ENCODE data around the gene PGM2.

DNA sequence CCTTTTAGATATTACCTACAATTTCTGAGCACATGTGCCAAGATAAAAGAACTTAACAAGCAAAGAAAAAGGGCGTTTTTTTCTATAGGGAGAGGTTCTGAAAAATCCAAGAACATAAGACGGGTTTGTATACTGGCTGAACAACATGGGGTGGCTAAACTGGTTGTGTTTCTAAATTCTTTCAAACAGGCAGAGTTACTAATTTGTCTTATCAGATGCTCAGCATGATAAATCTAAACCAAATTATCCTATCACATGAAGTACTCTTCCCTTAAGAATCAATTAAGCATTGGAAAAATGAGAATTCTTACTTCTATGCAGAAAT lies 45.4 kb upstream of the PGM2 start:
- TF ChIP-seq, protein P1, sequence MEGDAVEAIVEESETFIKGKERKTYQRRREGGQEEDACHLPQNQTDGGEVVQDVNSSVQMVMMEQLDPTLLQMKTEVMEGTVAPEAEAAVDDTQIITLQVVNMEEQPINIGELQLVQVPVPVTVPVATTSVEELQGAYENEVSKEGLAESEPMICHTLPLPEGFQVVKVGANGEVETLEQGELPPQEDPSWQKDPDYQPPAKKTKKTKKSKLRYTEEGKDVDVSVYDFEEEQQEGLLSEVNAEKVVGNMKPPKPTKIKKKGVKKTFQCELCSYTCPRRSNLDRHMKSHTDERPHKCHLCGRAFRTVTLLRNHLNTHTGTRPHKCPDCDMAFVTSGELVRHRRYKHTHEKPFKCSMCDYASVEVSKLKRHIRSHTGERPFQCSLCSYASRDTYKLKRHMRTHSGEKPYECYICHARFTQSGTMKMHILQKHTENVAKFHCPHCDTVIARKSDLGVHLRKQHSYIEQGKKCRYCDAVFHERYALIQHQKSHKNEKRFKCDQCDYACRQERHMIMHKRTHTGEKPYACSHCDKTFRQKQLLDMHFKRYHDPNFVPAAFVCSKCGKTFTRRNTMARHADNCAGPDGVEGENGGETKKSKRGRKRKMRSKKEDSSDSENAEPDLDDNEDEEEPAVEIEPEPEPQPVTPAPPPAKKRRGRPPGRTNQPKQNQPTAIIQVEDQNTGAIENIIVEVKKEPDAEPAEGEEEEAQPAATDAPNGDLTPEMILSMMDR (IDR thresholded peaks at IDR 0.05) = no peak
- no peak for TF ChIP-seq ZFX (IDR thresholded peaks at IDR 0.05; ENCODE audit: borderline replicate concordance)

Measured in 22Rv1 (cell line).